ENCODE data around the gene ARNT2.

DNA sequence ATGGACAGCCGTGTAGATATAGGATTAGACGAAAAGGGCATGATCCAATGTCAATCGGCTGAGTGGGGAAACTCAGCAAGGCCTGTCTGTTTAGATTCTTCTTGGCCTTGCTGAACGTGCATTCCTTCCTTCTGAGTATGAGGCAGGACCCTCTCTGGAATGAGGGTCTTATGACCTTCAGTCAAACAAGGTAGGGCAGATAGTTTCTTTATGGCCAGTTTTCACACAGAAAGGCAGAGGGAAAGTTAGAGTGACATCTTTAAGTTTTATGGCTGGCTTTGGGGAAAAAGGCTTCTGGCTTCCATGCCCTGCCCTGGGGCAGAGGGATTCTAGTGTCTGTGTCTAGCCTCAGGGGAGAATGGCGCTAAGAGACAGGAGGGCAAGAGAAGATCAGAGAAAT, 29.7 kb downstream of the ARNT2 start:
- TF ChIP-seq GATA3 (IDR thresholded peaks at IDR 0.05; ENCODE audit: low read depth, low read length) (no peak), GATA2 (IDR thresholded peaks at IDR 0.05; ENCODE audit: low read depth, low read length) (no peak)
